Coronary artery (tissue), 2 donors: ENCODE data around the gene BSN.

Experiments
- DNase-seq: peaks from one replicate; pipeline ENCODE4 v3.0.0-alpha.2; 2017; ENCODE audit warnings: low spot score
- H3K27ac ChIP-seq, 2 donors: fragments of 200-600 bp; sonication (generic); one replicate each; pipeline ENCODE4 v1.5.1; 2016 to 2019
- H3K4me3 ChIP-seq: fragments of 200-600 bp; sonication (generic); 2 replicates; pipeline ENCODE4 v1.5.1; 2016; ENCODE audit warnings: mild to moderate bottlenecking, moderate library complexity
- TF ChIP-seq, protein P1 (sequence below): fragments of 200-600 bp; sonication (generic); IDR thresholded peaks from one replicate; pipeline ENCODE4 v1.5.1; 2019; ENCODE audit warnings: antibody characterized with exemption

Gene BSN

GRCh38 chr3:49662720-49663413 lies 108.6 kb downstream of the BSN start:
- H3K4me3 ChIP-seq: no peak overlapping the region
- H3K27ac ChIP-seq: no peak overlapping the region
- no peak for DNase-seq
- TF ChIP-seq, protein P1, sequence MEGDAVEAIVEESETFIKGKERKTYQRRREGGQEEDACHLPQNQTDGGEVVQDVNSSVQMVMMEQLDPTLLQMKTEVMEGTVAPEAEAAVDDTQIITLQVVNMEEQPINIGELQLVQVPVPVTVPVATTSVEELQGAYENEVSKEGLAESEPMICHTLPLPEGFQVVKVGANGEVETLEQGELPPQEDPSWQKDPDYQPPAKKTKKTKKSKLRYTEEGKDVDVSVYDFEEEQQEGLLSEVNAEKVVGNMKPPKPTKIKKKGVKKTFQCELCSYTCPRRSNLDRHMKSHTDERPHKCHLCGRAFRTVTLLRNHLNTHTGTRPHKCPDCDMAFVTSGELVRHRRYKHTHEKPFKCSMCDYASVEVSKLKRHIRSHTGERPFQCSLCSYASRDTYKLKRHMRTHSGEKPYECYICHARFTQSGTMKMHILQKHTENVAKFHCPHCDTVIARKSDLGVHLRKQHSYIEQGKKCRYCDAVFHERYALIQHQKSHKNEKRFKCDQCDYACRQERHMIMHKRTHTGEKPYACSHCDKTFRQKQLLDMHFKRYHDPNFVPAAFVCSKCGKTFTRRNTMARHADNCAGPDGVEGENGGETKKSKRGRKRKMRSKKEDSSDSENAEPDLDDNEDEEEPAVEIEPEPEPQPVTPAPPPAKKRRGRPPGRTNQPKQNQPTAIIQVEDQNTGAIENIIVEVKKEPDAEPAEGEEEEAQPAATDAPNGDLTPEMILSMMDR: no peak

DNA sequence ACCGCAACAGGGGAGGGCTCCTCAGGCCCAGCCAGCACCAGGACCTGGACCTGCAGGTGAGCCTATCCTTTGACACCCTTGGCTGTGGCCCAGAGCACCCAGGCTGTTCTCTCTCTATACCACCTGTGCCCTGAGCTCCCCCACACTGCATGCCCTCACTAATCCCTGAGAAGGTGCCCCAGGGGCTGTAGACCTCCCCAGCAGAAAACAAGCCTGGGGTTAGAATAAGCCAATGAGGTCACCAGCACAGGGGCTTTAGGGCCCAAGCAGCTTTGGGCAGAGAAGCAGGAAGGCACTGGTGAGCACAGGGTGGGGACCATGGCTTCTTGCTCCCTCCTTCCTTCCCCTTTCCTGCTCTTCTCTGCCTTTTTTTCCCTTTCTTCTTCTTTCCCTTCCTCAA lies 109.6 kb downstream of the BSN start:
- TF ChIP-seq, protein P1: no peak
- no peak for DNase-seq
- Histone ChIP-seq H3K4me3 (no peak overlapping the region), H3K27ac (no peak overlapping the region)

- TF ChIP-seq, protein P1: no peak
- Histone ChIP-seq H3K4me3 (no peak overlapping the region), H3K27ac (no peak overlapping the region)
- DNase-seq: no peak
Observed at GRCh38 chr3:49664300-49664699, 110.0 kb downstream of the BSN start.

DNA sequence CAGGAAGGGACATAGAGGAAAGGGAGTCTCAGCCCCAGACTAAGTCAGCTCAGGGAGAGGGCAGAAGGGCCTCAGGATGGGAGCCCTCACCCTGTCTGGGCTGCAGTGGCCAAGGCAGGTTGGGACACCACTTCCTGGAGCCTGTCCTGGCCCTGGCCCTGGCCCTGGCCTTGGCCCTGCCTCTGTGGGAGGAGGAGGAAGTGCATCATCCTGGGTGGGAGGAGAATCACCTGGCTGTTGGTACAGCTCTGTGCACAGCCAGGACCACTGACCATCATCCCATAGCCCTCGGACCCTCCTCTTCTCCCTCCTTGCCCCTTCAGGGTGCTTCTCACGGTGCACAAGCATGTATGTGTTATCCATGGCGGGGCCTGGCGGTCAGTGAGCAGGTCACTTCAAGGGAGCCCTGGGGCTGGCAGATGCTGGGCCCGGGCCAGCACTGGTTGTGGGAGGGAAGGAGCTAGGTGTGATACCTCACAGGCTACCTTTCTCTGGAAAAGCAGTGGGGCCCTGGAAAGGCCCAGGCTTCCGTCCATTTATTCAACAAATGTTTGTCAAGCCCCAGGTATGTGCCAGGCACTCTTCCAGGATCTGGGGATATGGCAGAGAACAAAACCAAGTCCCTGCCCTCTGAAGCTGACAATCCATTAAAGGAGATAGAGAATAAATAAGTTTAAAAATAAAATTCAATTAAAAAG lies 111.7 kb downstream of the BSN start:
- TF ChIP-seq, protein P1: no peak
- H3K4me3 ChIP-seq: no peak overlapping the region
- H3K27ac ChIP-seq: no peak overlapping the region
- no peak for DNase-seq

GRCh38 chr3:49666592-49666991 lies 112.3 kb downstream of the BSN start:
- Histone ChIP-seq H3K27ac (no peak overlapping the region), H3K4me3 (no peak overlapping the region)
- TF ChIP-seq, protein P1: no peak
- DNase-seq: no peak

DNA sequence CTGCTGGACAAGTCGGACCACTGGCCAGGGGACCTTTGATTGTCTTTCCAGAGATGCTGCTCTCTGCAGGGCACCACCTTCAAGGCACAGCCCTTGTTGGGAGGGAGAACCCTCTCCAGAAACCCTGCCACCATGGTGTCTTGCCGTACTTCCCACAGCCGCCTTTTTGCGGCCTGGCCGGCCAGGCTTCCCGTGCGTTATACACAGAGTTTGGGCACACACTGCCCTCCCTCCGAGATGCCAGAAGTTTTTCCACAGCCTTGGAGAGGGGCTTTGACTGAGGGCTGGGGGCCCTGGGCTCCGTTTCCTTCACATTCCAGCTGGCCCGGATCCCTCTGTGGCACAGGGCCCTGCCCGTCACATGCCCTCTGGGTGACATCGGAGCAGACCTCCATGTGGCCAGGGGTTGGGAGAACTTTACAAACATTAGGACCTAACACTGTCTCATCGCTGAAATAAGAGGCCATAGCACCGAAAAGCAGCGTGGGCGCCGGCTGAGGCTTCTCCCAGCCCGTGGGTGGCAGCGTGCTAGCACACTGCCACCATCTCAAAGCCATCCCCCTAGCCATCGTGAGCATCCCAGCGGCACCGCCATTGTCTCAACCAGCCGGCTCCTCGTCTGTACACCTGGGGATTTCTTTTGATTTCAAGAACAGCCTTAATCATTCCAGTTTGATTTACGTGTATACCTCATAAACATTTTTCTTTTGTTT lies 113.6 kb downstream of the BSN start:
- Histone ChIP-seq H3K4me3 (no peak overlapping the region), H3K27ac (no peak overlapping the region)
- DNase-seq: no peak
- TF ChIP-seq, protein P1: no peak
